RWPE2 (cell line): ENCODE data around the gene EXOC3L2.

Experiments
- ATAC-seq: fragments of 200-7000 bp; cut with Tn5 transposase; 3 replicates; pipeline ENCODE4 v1.9.1; 2021; ENCODE audit warnings: low read depth
- DNase-seq: peaks from one replicate; pipeline ENCODE4 v3.0.0-alpha.2; 2020; ENCODE audit warnings: low spot score
- H3K27ac ChIP-seq: fragments of 450-650 bp; 2 replicates; pipeline ENCODE4 v1.5.1; 2017; ENCODE audit warnings: mild to moderate bottlenecking; ENCODE audit not compliant: poor library complexity, severe bottlenecking
- H3K27me3 ChIP-seq: fragments of 250-450 bp; sonication (Bioruptor Pico); 2 replicates; pipeline ENCODE4 v1.5.1; 2021; ENCODE audit warnings: mild to moderate bottlenecking, moderate library complexity; ENCODE audit not compliant: insufficient read depth, poor library complexity, severe bottlenecking
- H3K36me3 ChIP-seq: fragments of 250-450 bp; sonication (Bioruptor Pico); 2 replicates; pipeline ENCODE4 v1.5.1; 2020; ENCODE audit warnings: low read depth, mild to moderate bottlenecking, moderate library complexity
- H3K4me1 ChIP-seq: fragments of 250-450 bp; sonication (Bioruptor Pico); 2 replicates; pipeline ENCODE4 v1.5.1; 2021; ENCODE audit warnings: mild to moderate bottlenecking, moderate library complexity; ENCODE audit not compliant: insufficient read depth, poor library complexity, severe bottlenecking
- H3K4me3 ChIP-seq: fragments of 250-450 bp; sonication (Bioruptor Pico); 2 replicates; pipeline ENCODE4 v1.5.1; 2021; ENCODE audit warnings: mild to moderate bottlenecking, moderate library complexity; ENCODE audit not compliant: severe bottlenecking
- H3K9me3 ChIP-seq: fragments of 250-450 bp; sonication (Bioruptor Pico); 2 replicates; pipeline ENCODE4 v1.5.1; 2021; ENCODE audit warnings: mild to moderate bottlenecking, moderate library complexity; ENCODE audit not compliant: severe bottlenecking
- TF ChIP-seq, protein P1 (sequence below): fragments of 450-650 bp; IDR thresholded peaks from one replicate; pipeline ENCODE4 v1.5.1; 2017; ENCODE audit warnings: mild to moderate bottlenecking, moderate library complexity; ENCODE audit not compliant: poor library complexity, severe bottlenecking

Gene EXOC3L2

DNA sequence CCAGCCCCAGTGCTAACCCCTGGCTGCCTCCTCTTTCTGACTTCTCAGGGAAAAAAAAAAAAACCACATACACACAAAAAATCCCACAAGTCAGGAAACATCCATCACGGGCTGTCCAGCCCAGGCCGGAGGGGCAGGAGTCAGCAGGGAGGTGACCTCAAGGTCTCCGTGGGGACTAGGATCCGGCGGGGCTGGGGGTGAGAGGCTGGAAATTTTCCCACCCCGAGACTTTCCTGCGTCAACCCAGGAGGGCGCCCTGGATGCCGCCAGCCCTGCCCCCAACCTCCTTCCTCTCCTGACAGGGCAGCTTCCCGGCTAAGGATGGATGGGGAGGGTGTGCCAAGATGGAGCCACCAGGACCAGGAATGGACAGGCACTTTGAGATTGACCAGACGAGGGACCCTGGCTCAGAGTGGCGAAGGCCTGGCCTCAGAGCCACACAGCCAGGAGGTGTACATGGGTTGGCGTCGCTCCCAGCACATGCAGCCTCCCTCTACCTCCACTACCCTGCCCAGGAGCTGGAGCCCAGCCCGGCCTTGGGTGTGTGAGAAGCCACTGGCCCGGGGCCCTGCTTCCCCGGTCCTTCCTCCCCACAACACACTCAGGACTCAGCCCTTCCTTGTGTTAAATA is 33.3 kb downstream of the EXOC3L2 start:
- no peaks in the 10 kb centered on the region for H3K36me3 ChIP-seq

DNA sequence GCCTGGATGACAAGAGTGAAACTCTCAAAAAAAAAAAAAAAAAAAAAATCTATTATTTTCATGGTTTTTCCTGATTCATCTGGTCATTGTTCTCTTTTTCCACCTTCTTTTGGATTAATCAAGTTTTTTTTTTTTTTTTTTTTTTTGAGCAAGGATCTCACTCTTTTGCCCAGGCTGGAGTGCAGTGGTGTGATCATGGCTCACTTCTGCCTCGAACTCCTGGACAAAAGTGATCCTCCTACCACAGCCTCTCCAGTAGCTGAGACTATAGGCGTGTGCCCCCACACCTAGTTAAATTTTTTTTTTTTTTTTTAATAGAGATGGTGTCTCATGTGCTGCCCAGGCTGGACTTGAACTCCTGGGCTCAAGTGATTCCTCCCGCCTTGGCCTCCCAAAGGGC is 38.9 kb downstream of the EXOC3L2 start:
- Histone ChIP-seq H3K27me3 (no peaks in the 10 kb centered on the region), H3K36me3 (no peaks in the 10 kb centered on the region), H3K4me1 (no peaks in the 10 kb centered on the region), H3K27ac (no peak overlapping the region), H3K9me3 (no peaks in the 10 kb centered on the region), H3K4me3 (no peak overlapping the region)
- DNase-seq (no peak), ATAC-seq (no peak)
- TF ChIP-seq, protein P1, sequence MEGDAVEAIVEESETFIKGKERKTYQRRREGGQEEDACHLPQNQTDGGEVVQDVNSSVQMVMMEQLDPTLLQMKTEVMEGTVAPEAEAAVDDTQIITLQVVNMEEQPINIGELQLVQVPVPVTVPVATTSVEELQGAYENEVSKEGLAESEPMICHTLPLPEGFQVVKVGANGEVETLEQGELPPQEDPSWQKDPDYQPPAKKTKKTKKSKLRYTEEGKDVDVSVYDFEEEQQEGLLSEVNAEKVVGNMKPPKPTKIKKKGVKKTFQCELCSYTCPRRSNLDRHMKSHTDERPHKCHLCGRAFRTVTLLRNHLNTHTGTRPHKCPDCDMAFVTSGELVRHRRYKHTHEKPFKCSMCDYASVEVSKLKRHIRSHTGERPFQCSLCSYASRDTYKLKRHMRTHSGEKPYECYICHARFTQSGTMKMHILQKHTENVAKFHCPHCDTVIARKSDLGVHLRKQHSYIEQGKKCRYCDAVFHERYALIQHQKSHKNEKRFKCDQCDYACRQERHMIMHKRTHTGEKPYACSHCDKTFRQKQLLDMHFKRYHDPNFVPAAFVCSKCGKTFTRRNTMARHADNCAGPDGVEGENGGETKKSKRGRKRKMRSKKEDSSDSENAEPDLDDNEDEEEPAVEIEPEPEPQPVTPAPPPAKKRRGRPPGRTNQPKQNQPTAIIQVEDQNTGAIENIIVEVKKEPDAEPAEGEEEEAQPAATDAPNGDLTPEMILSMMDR = no peak

More for the DNA sequence above, 33.3 kb downstream of the EXOC3L2 start:
- TF ChIP-seq, protein P1 = no peak
- Histone ChIP-seq H3K4me1 (peaks cover 5% of the 10 kb centered on the region), H3K27me3 (peaks cover 1% of the 10 kb centered on the region), H3K27ac (no peak overlapping the region), H3K4me3 (no peak overlapping the region), H3K9me3 (no peaks in the 10 kb centered on the region)
- no peak for ATAC-seq
- no peak for DNase-seq

DNA sequence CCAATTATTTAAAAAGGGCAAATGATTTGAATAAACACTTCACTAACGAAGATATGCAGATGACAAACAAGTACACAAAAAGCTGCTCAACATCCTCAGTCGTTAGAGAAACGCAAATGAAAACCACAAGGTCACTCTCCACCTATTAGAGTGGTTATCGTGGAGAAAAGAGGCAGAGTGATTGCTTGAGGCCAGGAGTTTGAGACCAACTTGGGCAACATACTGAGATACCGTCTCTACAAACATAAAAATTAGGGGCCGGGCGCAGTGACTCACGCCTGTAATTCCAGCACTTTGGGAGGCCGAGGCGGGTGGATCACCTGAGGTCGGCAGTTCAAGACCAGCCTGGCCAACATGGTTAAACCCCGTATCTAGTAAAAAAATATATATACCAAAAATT is 39.4 kb downstream of the EXOC3L2 start:
- TF ChIP-seq, protein P1 = no peak
- ATAC-seq = no peak
- Histone ChIP-seq H3K27me3 (no peaks in the 10 kb centered on the region), H3K27ac (no peak overlapping the region), H3K36me3 (no peaks in the 10 kb centered on the region), H3K4me1 (no peaks in the 10 kb centered on the region), H3K4me3 (no peak overlapping the region), H3K9me3 (no peaks in the 10 kb centered on the region)
- no peak for DNase-seq

DNA sequence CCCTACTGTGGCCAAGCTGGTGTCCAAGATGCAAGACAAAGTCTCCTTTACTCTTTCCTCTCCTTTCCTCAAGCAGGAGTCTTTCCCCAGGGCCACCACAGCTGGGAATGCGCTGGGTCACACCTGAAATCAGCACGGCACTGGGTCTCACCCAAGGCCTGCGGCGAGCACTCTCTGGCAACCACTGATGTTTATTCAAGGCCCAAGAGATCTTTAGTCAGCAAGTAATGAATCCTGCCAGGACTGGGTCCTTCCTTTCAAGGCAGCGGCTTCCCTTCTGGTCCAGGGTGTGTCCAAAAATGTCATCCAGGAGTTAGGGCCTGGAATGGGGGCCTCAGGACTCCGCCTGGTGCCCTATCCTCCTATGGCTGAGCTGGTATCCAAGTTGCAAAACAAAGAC is 42.6 kb downstream of the EXOC3L2 start:
- Histone ChIP-seq H3K9me3 (no peaks in the 10 kb centered on the region), H3K36me3 (no peaks in the 10 kb centered on the region), H3K27me3 (no peaks in the 10 kb centered on the region), H3K4me1 (no peaks in the 10 kb centered on the region), H3K4me3 (no peak overlapping the region), H3K27ac (no peak overlapping the region)
- TF ChIP-seq, protein P1 = no peak
- no peak for ATAC-seq
- DNase-seq = no peak

DNA sequence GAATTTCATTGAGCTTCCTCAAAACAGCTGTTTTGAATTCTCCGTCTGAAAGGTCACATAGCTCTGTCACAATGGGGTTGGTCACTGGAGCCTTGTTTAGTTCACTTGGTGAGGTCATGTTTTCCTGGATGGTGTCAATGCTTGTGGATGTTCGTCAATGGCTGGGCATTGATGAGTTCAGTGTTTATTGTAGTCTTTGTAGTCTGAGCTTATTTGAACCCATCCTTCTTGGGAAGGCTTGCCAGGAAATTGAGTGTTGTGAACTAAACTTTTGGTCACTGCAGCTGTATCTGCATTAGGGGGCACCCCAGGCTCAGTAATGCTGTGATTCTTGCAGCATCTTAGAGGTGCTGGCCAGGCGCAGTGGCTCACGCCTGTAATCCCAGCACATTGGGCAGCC is 44.6 kb downstream of the EXOC3L2 start:
- 0 out of 3 replicates have a peak, but pooled peaks have one; percentile 55 for ATAC-seq
- Histone ChIP-seq H3K4me1 (no peaks in the 10 kb centered on the region), H3K4me3 (no peak overlapping the region), H3K9me3 (no peaks in the 10 kb centered on the region), H3K36me3 (no peaks in the 10 kb centered on the region), H3K27ac (no peak overlapping the region), H3K27me3 (no peaks in the 10 kb centered on the region)
- TF ChIP-seq, protein P1 = peak; percentile 45
- DNase-seq = no peak
